ENCODE measurements around the gene MKNK1. TPM values are rescaled to one million over a fixed set of nuclear protein-coding genes. Genes with fewer than 3 reads are reported as not detected.

The MKNK1 gene
- total and polyA plus RNA-seq, 2 of the 4 experiments (the other 2 are of a cell fraction) = 14.3 to 35.2 TPM

DNA sequence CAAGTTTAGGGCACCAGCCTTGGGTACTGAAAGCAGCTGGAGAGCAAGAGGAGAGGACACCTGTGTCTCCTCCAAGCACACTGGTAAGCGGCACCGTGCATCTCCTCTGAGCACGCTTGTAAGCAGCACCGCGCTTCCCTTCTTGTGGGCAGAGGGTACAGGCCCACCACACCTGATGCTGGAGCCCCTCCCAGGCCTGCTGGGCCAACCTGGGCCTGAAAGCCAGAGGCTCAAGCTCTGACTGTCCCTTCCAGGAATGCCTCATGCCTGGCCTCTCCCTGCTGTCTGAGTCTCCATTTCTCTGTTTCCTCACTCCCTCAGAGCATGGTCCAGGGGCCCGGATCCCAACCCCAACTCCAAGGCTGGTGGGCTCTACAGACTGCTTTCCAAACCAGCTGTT lies 88.5 kb downstream of the MKNK1 start:
- no peak for DNase-seq
- Histone ChIP-seq H3K14ac (replicated peaks; ENCODE audit: low read depth, low read length) (no peak overlapping the region), H3K36me3 (ENCODE audit: control insufficient read depth, insufficient read depth, low read length) (no peaks in the 10 kb centered on the region), H3K79me1 (ENCODE audit: low read depth in 1 of 2, low read length in 2 of 2) (no peaks in the 10 kb centered on the region), H3K18ac (ENCODE audit: low read depth, low read length) (no peak overlapping the region), H3K4me1 (ENCODE audit: control insufficient read depth, insufficient read depth, low read length) (peaks cover 7% of the 10 kb centered on the region), H3K4me2 (ENCODE audit: low read depth, low read length) (no peak overlapping the region), H2BK20ac (ENCODE audit: low read depth, low read length) (no peak overlapping the region), H3K9ac (ENCODE audit: low read depth, low read length) (no peak overlapping the region), H2BK15ac (ENCODE audit: low read depth, low read length) (no peak overlapping the region), H3K27me3 (ENCODE audit: control insufficient read depth, insufficient read depth, low read length) (peaks cover 60% of the 10 kb centered on the region), H2AK9ac (replicated peaks; ENCODE audit: low read depth, low read length, poor library complexity) (no peak overlapping the region), H2BK120ac (ENCODE audit: low read depth, low read length) (no peak overlapping the region), H2AK5ac (ENCODE audit: low read depth, low read length) (no peak overlapping the region), H4K91ac (ENCODE audit: insufficient read depth, low read depth, low read length) (no peak overlapping the region), H2AFZ (replicated peaks; ENCODE audit: low read length, poor library complexity) (no peak overlapping the region), H3K9me1 (ENCODE audit: insufficient read depth, low read length) (no peaks in the 10 kb centered on the region), H4K8ac (ENCODE audit: low read depth in 2 of 2, low read length in 2 of 2) (no peak overlapping the region), H3K9me3 (ENCODE audit: control insufficient read depth, insufficient read depth, low read length) (no peaks in the 10 kb centered on the region), H4K5ac (ENCODE audit: low read depth, low read length) (no peak overlapping the region), H3K23ac (ENCODE audit: low read depth, low read length) (no peak overlapping the region), H3K4ac (ENCODE audit: low read depth, low read length) (no peak overlapping the region), H3K56ac (ENCODE audit: extremely low read depth, insufficient read depth, low read length) (no peak overlapping the region), H3K27ac (ENCODE audit: insufficient read depth, low read length) (no peak overlapping the region), H4K20me1 (ENCODE audit: insufficient read depth, low read length) (0 out of 2 replicates have a peak, but pooled peaks cover under 1% of the 10 kb centered on the region), H3K4me3 (ENCODE audit: insufficient read depth, low read depth, low read length) (no peak overlapping the region), H2BK5ac (ENCODE audit: low read depth, low read length, poor library complexity, severe bottlenecking) (no peak overlapping the region)
- WGBS, 2 experiments (ENCODE audit: extremely low coverage in 2 of 2, insufficient read length in 1 of 2) = 84% methylated on average over 6 of the region's 6 CpGs; no CpG with 5 or more reads in 1 of the 2 experiments
- CTCF ChIA-PET = no interaction called here
- no peak for TF ChIP-seq RFX5 (IDR thresholded peaks at IDR 0.05; ENCODE audit: low read depth, low read length)
- TF ChIP-seq RAD21 (IDR thresholded peaks at IDR 0.05; ENCODE audit: low read length) = no peak
- no peak for TF ChIP-seq POLR2A (IDR thresholded peaks at IDR 0.05; ENCODE audit: low read depth, low read length)
- no peak for TF ChIP-seq CHD1 (IDR thresholded peaks at IDR 0.05; ENCODE audit: low read depth, low read length)
- no peak for TF ChIP-seq MAFK (IDR thresholded peaks at IDR 0.05; ENCODE audit: low read depth, low read length)
- TF ChIP-seq SMC3 (IDR thresholded peaks at IDR 0.05; ENCODE audit: low read depth, low read length) = no peak
- TF ChIP-seq, protein P1, sequence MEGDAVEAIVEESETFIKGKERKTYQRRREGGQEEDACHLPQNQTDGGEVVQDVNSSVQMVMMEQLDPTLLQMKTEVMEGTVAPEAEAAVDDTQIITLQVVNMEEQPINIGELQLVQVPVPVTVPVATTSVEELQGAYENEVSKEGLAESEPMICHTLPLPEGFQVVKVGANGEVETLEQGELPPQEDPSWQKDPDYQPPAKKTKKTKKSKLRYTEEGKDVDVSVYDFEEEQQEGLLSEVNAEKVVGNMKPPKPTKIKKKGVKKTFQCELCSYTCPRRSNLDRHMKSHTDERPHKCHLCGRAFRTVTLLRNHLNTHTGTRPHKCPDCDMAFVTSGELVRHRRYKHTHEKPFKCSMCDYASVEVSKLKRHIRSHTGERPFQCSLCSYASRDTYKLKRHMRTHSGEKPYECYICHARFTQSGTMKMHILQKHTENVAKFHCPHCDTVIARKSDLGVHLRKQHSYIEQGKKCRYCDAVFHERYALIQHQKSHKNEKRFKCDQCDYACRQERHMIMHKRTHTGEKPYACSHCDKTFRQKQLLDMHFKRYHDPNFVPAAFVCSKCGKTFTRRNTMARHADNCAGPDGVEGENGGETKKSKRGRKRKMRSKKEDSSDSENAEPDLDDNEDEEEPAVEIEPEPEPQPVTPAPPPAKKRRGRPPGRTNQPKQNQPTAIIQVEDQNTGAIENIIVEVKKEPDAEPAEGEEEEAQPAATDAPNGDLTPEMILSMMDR (conservative IDR thresholded peaks at IDR 0.05; ENCODE audit: low read depth, low read length) = no peak
- TF ChIP-seq, protein P2, sequence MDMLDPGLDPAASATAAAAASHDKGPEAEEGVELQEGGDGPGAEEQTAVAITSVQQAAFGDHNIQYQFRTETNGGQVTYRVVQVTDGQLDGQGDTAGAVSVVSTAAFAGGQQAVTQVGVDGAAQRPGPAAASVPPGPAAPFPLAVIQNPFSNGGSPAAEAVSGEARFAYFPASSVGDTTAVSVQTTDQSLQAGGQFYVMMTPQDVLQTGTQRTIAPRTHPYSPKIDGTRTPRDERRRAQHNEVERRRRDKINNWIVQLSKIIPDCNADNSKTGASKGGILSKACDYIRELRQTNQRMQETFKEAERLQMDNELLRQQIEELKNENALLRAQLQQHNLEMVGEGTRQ (IDR thresholded peaks at IDR 0.05; ENCODE audit: low read depth, low read length) = no peak
- TF ChIP-seq BHLHE40 (IDR thresholded peaks at IDR 0.05; ENCODE audit: low read depth, low read length) = no peak
- no peak for TF ChIP-seq FOS (IDR thresholded peaks at IDR 0.05; ENCODE audit: low read depth, low read length)
- no peak for TF ChIP-seq NFE2L2 (IDR thresholded peaks at IDR 0.05; ENCODE audit: low read depth, low read length)
- TF ChIP-seq, protein P3, sequence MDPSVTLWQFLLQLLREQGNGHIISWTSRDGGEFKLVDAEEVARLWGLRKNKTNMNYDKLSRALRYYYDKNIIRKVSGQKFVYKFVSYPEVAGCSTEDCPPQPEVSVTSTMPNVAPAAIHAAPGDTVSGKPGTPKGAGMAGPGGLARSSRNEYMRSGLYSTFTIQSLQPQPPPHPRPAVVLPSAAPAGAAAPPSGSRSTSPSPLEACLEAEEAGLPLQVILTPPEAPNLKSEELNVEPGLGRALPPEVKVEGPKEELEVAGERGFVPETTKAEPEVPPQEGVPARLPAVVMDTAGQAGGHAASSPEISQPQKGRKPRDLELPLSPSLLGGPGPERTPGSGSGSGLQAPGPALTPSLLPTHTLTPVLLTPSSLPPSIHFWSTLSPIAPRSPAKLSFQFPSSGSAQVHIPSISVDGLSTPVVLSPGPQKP (IDR thresholded peaks at IDR 0.05; ENCODE audit: borderline replicate concordance, low read depth, low read length) = no peak
- TF ChIP-seq RCOR1 (IDR thresholded peaks at IDR 0.05; ENCODE audit: insufficient replicate concordance, low read length) = no peak
- no peak for TF ChIP-seq MAZ (IDR thresholded peaks at IDR 0.05; ENCODE audit: borderline replicate concordance, low read depth, low read length)
- no peak for TF ChIP-seq CEBPB (IDR thresholded peaks at IDR 0.05; ENCODE audit: low read depth, low read length)
- no peak for TF ChIP-seq MXI1 (IDR thresholded peaks at IDR 0.05; ENCODE audit: borderline replicate concordance, low read depth, low read length)
- POLR2A ChIA-PET (ENCODE audit: unreplicated experiment) = no interaction called here
- dilution Hi-C loops (cut with HindIII; ENCODE audit: low sequenced_read_pairs, unreplicated experiment) = no loop called here
- in situ Hi-C loops (cut with MboI; ENCODE audit: low sequenced_read_pairs) = no loop called here
- ATAC-seq (ENCODE audit: low read depth) = no peak
- BruUV-seq (replicated peaks) = no TSS peak
- intact Hi-C loops (cut with micrococcal nuclease) = no loop called here

Data from IMR-90 (cell line).